Inferior parietal cortex (tissue), 1 donor: ENCODE results near the gene RGMB.
"Not testable (repeated sequence)": the region's sequence is repeated elsewhere in the genome, so short reads cannot be mapped to it uniquely, and the experiment has no call there.

Experiments
- DNase-seq: peaks from one replicate; pipeline ENCODE4 v3.0.0-alpha.2; 2016; ENCODE audit errors: extremely low spot score

Gene RGMB, protein sequence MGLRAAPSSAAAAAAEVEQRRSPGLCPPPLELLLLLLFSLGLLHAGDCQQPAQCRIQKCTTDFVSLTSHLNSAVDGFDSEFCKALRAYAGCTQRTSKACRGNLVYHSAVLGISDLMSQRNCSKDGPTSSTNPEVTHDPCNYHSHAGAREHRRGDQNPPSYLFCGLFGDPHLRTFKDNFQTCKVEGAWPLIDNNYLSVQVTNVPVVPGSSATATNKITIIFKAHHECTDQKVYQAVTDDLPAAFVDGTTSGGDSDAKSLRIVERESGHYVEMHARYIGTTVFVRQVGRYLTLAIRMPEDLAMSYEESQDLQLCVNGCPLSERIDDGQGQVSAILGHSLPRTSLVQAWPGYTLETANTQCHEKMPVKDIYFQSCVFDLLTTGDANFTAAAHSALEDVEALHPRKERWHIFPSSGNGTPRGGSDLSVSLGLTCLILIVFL

GRCh38 chr5:98773464-98774191 lies at the start of gene RGMB:
TSS of gene RGMB (plus strand) at chr5:98773663. CDS start at chr5:98774071, 408 bp downstream.
- DNase-seq, result peak; percentile 90

DNA sequence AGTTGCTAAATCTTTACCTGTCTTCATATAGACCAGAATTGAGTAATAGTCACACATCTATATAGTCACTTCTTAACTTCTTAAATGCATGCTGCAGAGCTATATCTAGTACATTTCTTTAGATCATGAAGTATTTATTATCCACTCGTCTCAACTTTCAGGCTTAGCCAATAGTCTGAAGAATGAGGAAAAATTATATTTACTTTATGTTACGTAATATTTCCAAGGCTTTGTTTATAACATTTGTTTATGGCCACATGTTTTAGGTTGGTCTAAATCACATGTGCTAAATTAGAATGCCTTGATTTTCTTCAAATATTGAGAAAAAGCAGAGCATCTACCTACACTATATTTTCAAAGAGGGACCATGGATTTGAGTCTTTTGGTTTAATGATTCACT lies 47.2 kb upstream of the RGMB start:
- no peak for DNase-seq

GRCh38 chr5:98727686-98728085 lies 45.8 kb upstream of the RGMB start:
- no peak for DNase-seq

DNA sequence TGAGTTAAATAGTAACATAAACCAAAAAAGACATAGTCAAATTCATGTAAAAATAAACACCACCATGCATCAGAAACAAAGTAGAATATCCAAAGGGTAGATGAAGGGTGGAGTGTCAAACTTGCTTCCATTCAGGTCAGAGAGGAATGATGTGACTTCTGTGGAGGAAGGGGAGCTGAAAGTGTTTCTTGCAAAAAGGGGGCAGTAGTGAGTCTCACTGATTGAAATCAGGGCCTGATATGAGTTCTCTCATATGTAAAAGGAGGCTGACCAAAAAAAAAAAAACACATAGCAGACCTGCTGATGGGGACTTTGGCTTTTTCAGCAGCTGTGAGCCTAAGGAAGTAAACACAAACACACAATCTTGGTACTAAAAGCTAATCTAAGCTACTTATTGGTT lies 38.8 kb upstream of the RGMB start:
- no peak for DNase-seq

- no peak for DNase-seq
These were observed 37.5 kb upstream of the RGMB start for GRCh38 chr5:98735806-98736507.

DNA sequence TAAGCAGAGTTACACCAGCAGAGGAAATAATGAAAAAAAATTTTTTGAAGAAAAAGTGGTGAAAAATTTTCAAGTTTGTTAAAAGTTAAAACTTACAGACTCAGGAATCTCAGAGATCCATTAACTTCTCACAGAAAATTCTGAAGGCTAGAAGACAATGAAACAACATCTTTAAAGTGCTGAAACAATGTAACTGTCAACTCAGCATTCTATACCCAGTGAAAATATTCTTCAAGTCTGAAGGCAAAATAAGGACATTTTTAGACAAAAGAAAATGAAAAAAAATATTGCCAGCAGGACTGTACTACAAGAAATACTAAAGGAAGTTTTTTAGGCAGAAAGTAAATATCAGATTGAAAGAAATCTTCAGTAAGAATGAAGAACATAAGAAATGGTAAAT lies 36.7 kb upstream of the RGMB start:
- DNase-seq, result no peak

DNA sequence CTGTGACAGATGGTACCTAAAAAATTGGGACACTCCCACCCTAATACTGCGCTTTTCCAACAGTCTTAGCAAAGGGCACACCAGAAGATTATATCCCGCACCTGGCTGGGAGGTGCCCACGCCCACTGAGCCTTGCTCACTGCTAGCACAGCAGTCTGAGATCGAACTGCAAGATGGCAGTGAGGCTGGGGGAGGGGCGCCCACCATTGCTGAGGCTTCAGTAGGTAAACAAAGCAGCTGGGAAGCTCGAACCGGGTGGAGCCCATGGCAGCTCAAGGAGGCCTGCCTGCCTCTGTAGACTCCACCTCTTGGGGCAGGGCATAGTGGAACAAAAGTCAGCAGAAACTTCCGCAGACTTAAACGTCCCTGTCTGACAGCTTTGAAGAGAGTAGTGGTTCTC lies 36.0 kb upstream of the RGMB start:
- not testable (repeated sequence) for DNase-seq

- not testable (repeated sequence) for DNase-seq
These were observed 34.8 kb upstream of the RGMB start for GRCh38 chr5:98738481-98739149.

DNA sequence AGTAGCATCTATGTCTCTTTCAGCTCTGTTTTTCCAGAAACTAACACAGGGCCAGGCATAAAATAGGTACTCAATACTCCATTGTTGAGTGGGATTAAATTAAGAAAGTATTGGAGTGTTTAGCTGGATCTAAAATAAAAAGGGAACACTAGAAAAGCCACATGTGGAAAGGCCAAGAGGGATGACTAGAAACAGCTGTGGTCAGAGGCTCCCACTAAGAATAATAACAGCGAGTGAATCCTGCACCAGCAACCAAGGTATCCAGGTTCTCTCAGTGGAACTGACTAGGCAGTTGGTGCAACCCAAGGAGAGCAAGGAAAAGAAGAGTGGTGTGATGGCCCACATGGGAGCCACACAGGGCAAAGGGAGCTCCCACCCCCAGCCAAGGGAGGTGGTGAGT lies 31.5 kb upstream of the RGMB start:
- no peak for DNase-seq

DNA sequence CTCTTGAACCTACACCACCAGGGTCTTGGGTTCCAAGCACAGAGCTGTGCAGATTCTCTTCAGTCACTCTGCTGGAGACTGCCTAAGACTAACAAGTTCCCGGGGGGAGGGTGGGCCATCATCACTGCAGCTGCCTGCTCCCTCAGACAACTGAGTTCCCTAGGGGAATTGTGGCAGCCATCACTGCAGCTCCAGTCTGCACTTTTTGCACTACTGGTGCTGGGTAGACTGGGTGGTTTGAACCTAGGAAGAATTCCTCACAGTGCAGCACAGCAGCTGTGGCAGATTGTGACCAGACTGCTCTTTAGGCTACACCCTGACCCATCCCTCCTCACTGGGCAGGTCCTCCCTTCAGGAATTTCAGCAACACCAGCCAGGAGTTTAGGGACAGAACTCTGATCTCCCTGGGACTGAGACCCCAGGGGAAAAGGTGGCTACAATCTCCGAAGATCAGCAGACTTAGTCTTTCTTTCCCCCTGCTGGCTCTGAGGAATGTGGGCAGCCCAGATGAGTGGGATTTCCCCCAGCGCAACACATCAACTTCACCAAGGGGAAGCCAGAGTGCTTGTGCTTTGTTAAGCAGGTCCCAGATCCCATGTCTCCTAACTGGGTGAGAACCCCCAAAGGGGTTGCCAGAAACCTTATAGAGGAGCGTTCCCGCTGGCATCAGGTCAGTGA lies 30.9 kb upstream of the RGMB start:
- DNase-seq, result no peak

DNA sequence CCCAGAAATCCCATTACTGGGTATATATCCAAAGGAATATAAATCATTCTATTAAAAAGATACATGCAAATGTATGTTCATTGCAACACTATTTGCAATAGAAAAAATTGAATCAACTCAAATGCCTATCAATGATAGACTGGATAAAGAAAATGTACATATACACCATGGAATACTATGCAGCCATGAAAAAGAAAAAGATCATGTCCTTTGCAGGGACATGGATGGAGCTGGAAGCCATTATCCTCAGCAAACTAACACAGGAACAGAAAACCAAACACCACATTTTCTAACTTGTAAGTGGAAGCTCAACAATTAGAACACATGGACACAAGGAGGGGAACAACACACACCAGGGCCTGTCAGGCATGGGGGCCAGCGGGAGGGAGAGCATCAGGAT lies 25.2 kb upstream of the RGMB start:
- DNase-seq, result not testable (repeated sequence)

DNA sequence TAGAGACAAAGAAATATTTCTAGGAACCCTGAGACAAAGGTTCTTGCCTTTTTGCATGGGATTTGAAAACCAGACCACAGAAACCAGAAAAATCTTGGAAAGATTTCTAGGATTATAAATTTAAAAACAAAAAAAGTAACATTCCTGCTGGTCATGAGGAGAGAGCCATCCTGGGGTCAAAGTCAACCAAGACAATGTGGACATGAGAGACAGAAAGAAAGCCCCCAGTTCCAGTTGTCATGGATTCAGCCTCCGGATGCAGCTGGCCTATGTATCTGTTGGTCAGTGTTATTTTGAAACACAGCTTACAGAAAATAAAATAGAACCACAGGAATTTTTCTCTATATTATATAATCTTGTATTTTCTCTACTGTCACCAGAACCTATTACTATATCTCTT lies 24.4 kb upstream of the RGMB start:
- DNase-seq, result no peak

DNA sequence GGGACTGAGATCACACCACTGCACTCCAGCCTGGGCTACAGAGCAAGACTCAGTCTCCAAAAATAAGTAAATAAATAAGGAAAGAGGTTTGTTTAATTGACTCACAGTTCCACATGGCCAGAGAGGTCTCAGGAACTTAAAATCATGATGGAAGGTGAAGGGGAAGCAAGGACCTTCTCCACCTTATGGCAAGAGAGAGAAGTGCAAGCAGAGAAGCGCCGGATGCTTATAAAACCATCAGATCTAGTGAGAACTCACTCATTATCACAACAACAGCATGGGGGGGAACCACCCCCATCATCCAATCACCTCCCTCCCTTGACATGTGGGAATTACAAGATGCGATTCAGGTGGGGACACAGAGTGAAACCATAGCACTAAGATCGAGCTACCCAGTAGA lies 22.8 kb upstream of the RGMB start:
- DNase-seq, result no peak

DNA sequence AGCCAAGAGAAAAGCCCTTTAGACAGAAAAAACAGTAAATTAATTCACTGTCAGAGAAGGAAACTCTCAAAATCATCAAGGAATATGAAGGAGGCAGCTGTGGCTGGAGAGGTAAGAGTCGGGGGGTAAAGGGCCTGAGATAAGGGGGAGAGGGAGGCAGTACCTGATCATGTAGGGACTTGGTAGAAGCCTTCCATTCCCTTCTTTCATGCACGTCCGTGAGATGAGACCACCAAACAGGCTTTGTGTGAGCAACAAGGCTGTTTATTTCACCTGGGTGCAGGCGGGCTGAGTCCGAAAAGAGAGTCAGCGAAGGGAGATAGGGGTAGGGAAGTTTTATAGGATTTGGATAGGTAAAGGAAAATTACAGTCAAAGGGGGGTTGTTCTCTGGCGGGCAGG lies 21.1 kb upstream of the RGMB start:
- DNase-seq, result not testable (repeated sequence)

- not testable (repeated sequence) for DNase-seq
These were observed 20.7 kb upstream of the RGMB start for GRCh38 chr5:98752801-98753200.

- no peak for DNase-seq
These were observed 20.0 kb upstream of the RGMB start for GRCh38 chr5:98753507-98753906.

- no peak for DNase-seq
These were observed 18.1 kb upstream of the RGMB start for GRCh38 chr5:98755406-98755805.

- DNase-seq, result no peak
These were observed 15.5 kb upstream of the RGMB start for GRCh38 chr5:98757978-98758377.

GRCh38 chr5:98763001-98763630 lies 10.3 kb upstream of the RGMB start:
- DNase-seq, result no peak

DNA sequence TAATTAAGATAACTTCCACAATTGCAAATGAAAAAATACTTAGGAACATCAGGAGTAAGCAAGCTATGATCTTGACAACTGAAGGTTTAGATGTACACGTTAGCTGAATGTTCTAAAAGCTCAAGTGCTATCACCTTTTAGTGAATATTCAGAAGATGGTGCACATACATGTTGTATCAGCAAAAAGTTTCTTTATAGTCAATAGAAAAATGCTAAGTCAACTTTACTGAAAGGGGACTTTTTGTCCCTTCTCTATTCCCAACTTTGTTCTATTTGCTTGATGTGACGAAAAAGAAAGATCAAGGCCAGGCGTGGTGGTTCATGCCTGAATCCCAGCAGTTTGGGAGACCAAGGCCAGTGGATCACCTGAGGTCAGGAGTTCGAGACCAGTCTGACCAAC lies 7.6 kb upstream of the RGMB start:
- no peak for DNase-seq

- DNase-seq, result no peak
These were observed 5.9 kb upstream of the RGMB start for GRCh38 chr5:98767581-98767980.
